ENCODE data around the gene STUB1. TPM values are rescaled to one million over a fixed set of nuclear protein-coding genes. Genes with fewer than 3 reads are reported as not detected.

The STUB1 gene
- total and polyA plus RNA-seq, 2 donors (not counting 1 experiment from before 2014, with no cell fraction given), result 94.3 to 116 TPM

GRCh38 chr16:714558-715476 is 34.6 kb downstream of the STUB1 start, which contains the start of gene METRN:
Gene METRN, plus strand, starts transcription at chr16:715118. Its CDS starts 172 bp downstream, at chr16:715290.
- Histone ChIP-seq H3K9ac (ENCODE audit: low read length) (peak within 1 kb of the TSS; percentile 61), H3K36me3 (replicated peaks in 1 of 2; ENCODE audit: control extremely low read depth in 1 of 2, control insufficient read depth in 1 of 2, extremely low read depth in 1 of 2, insufficient read depth in 2 of 2, low read length in 1 of 2) (no peaks in the 10 kb centered on the region), H3K27me3 (replicated peaks in 1 of 4; ENCODE audit: control extremely low read depth in 1 of 4, control insufficient read depth in 3 of 4, insufficient read depth in 4 of 4, low read length in 3 of 4) (peaks cover 0 to 44% (median 17%) of the 10 kb centered on the region in 4 experiments), H3K9me3 (ENCODE audit: control extremely low read depth in 1 of 3, control insufficient read depth in 2 of 3, insufficient read depth in 1 of 3, low read length in 2 of 3) (peaks cover 0 to 15% (median 0%) of the 10 kb centered on the region in 3 donors), H3K4me2 (replicated peaks; ENCODE audit: low read depth, low read length, poor library complexity, severe bottlenecking) (peak within 1 kb of the TSS; percentile 95), H4K20me1 (ENCODE audit: control insufficient read depth, insufficient read depth, low read length, poor library complexity, severe bottlenecking) (peaks cover 11% of the 10 kb centered on the region), H3K27ac (ENCODE audit: low read length in 2 of 2) (no peak within 1 kb of the TSS), H3K4me3 (ENCODE audit: control extremely low read depth in 1 of 5, extremely low read depth in 1 of 5, insufficient read depth in 1 of 5, low read depth in 2 of 5, low read length in 4 of 5) (peak within 1 kb of the TSS in 4 of 5 experiments; percentile 8 to 61 (median 54)), H3K79me2 (ENCODE audit: control insufficient read depth, insufficient read depth, low read length) (no peaks in the 10 kb centered on the region), H2AFZ (ENCODE audit: insufficient read depth, low read depth, low read length, poor library complexity, severe bottlenecking) (peak within 1 kb of the TSS; percentile 77), H3K4me1 (ENCODE audit: control insufficient read depth in 2 of 2, insufficient read depth in 2 of 2, low read length in 2 of 2) (peaks cover 15 to 25% of the 10 kb centered on the region in 2 donors)
- POLR2A ChIA-PET, result interaction anchor here (1.4 to 2.1 kb wide), 2 partner anchors 11 to 26 kb away, joined by 4 to 11 read pairs; partner anchors contain the start of genes CCDC78 and CIAO3
- 5% methylated on average over 107 of the region's 108 CpGs for WGBS (ENCODE audit: insufficient coverage)
- TF ChIP-seq CTCF (IDR thresholded peaks at IDR 0.05) (no peak), EZH2 (IDR thresholded peaks at IDR 0.05; ENCODE audit: borderline replicate concordance, insufficient read depth, low read depth, low read length, poor library complexity, severe bottlenecking) (no peak)
- DNase-seq (peak; percentile 88), ATAC-seq (ENCODE audit: low read depth) (peak; percentile 91)
- CTCF ChIA-PET, result interaction anchor here (0.9 to 7.6 kb wide), 6 partner anchors 11 to 70 kb away, joined by 3 to 94 read pairs (median 15); partner anchors contain the start of genes CHTF18, CIAO3, HAGHL and RPUSD1
- no peaks in the 10 kb centered on the region for H3K9me3 Mint-ChIP-seq (ENCODE audit: insufficient read depth)
- peaks cover 8% of the 10 kb centered on the region for H3K4me1 Mint-ChIP-seq
- intact Hi-C loops (cut with micrococcal nuclease), result loop anchor here (5.0 kb wide), 1 partner anchor 257 kb away; the partner anchor contains the start of gene LMF1
- H3K27me3 Mint-ChIP-seq, result peaks cover 10% of the 10 kb centered on the region
- H3K27ac Mint-ChIP-seq, result no peak within 1 kb of the TSS
- peak within 1 kb of the TSS; percentile 72 for H3K4me3 Mint-ChIP-seq

Measured in B cell (primary cell).